SH-SY5Y (cell line): Measurements from ENCODE around the gene IL1RAPL2.

Experiments used
- GATA2 ChIP-seq: IDR thresholded peaks from 2 replicates; pipeline ENCODE4 v1.6.1; 2011; ENCODE audit warnings: mild to moderate bottlenecking, low read depth, low read length
- GATA3 ChIP-seq: IDR thresholded peaks from 2 replicates; pipeline ENCODE4 v1.6.1; 2011; ENCODE audit warnings: low read depth, mild to moderate bottlenecking, low read length, moderate library complexity

GRCh38 chrX:105567082-105567481, 1001.1 kb downstream of the IL1RAPL2 start:
- TF ChIP-seq GATA2, result no peak
- TF ChIP-seq GATA3, result no peak
